ENCODE measurements around the gene ANKFY1.

DNA sequence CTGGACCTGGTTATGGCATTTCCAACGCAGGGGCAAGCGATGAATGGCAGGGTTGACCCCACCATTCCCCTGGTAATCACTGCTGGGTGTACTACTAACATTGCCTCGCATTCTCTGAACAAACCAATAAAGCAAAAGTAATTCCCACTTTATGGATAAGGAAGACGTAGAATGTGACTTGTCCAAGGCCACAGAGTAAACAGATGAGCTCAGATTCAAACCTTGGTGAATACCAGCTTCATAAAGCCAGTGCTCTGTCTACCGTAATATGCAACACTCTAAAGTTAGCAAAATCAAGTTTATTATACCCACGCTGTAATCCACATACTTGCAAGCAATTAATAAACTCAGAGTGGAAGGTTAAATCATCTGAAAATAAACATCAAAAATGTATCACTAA is 59.6 kb downstream of the ANKFY1 start:
- TF ChIP-seq, protein P1, sequence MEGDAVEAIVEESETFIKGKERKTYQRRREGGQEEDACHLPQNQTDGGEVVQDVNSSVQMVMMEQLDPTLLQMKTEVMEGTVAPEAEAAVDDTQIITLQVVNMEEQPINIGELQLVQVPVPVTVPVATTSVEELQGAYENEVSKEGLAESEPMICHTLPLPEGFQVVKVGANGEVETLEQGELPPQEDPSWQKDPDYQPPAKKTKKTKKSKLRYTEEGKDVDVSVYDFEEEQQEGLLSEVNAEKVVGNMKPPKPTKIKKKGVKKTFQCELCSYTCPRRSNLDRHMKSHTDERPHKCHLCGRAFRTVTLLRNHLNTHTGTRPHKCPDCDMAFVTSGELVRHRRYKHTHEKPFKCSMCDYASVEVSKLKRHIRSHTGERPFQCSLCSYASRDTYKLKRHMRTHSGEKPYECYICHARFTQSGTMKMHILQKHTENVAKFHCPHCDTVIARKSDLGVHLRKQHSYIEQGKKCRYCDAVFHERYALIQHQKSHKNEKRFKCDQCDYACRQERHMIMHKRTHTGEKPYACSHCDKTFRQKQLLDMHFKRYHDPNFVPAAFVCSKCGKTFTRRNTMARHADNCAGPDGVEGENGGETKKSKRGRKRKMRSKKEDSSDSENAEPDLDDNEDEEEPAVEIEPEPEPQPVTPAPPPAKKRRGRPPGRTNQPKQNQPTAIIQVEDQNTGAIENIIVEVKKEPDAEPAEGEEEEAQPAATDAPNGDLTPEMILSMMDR (IDR thresholded peaks at IDR 0.05): no peak
- TF ChIP-seq POLR2A (IDR thresholded peaks at IDR 0.05) (no peak), POLR2AphosphoS5 (IDR thresholded peaks at IDR 0.05) (no peak), EP300 (IDR thresholded peaks at IDR 0.05) (no peak)
